Adrenal gland (tissue), 5 donors: ENCODE results near the gene GPR179.

Experiments used
- POLR2A ChIP-seq, 2 donors: fragments of 450-650 bp; IDR thresholded peaks; one replicate each; pipeline ENCODE4 v1.6.1; 2017; ENCODE audit warnings: antibody characterized with exemption in 2 of 2, mild to moderate bottlenecking in 2 of 2, moderate library complexity in 1 of 2
- TF ChIP-seq, protein P1 (sequence below), 6 experiments: fragments of 450-650 bp in 4 of 6; fragments of 200-600 bp in 2 of 6; sonication (generic) in 1 of 6; IDR thresholded peaks; 1 replicate in 5 of 6; 2 replicates in 1 of 6; pipeline versions ENCODE4 v1.5.1 to v1.8.0; 2016 to 2021; ENCODE audit warnings: antibody characterized with exemption in 6 of 6, mild to moderate bottlenecking in 2 of 6, moderate library complexity in 1 of 6
- donor health status: DM: no; HTN: no; CAD: no.

DNA sequence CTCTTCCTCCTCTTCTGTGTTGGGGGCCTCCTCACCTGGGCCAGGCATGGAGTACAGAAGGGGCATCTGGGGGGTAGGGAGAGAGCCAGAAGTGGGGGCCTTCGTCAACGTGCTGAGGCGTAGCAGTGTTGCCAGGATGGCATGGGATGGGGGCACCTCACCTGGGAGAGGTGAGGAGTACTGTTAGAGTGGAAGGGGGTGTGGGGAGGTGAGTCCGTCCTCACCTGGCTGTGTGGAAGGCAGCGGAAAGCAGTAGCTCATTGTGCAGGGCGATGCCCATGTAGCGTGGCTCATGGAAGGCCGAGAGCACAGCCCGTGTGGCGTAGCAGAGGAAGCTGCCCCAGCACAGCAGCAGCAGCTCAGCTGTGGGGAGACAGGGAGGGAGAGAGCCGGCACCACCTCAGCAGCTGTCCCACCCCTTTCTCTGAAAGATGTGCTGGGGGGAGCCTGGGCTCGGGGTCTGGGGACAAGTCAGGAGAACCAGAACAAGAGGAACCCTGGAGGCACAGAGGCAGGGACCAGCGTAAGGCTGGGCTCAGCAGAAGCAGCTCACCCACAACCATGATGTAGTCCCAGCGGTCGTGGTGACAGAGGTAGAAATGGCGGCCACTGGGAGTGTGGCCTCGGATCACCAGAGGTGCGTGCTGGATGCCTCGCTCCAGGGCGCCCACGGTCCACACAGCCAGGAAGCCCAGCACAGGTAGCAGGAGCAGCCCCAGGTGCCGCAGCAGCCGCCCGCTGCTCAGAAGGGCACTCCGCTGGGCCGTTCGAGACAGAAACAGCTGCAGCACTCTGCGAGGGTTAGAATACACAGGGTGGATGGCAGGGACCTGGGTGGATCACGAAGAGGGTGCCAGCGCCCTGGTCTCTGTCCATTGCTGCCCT, 9.0 kb downstream of the GPR179 start:
- TF ChIP-seq, protein P1, sequence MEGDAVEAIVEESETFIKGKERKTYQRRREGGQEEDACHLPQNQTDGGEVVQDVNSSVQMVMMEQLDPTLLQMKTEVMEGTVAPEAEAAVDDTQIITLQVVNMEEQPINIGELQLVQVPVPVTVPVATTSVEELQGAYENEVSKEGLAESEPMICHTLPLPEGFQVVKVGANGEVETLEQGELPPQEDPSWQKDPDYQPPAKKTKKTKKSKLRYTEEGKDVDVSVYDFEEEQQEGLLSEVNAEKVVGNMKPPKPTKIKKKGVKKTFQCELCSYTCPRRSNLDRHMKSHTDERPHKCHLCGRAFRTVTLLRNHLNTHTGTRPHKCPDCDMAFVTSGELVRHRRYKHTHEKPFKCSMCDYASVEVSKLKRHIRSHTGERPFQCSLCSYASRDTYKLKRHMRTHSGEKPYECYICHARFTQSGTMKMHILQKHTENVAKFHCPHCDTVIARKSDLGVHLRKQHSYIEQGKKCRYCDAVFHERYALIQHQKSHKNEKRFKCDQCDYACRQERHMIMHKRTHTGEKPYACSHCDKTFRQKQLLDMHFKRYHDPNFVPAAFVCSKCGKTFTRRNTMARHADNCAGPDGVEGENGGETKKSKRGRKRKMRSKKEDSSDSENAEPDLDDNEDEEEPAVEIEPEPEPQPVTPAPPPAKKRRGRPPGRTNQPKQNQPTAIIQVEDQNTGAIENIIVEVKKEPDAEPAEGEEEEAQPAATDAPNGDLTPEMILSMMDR (IDR thresholded peaks at IDR 0.05): no peak
- no peak for TF ChIP-seq POLR2A (IDR thresholded peaks at IDR 0.05)
